GM18517 (cell line): ENCODE results near the gene AHRR.
"Not testable (repeated sequence)": the region's sequence is repeated elsewhere in the genome, so short reads cannot be mapped to it uniquely, and the experiment has no call there.

Source experiments
- ATAC-seq: cut with Tn5 transposase; IDR thresholded peaks from one replicate; pipeline ENCODE4 v1.9.1; 2021; ENCODE audit warnings: mild to moderate bottlenecking, moderate library complexity; ENCODE audit not compliant: unreplicated experiment

Gene AHRR

GRCh38 chr5:407051-407450 lies 85.5 kb downstream of the AHRR start:
- no peak for ATAC-seq

- ATAC-seq: no peak
Observed at GRCh38 chr5:407801-408268, 86.3 kb downstream of the AHRR start.

DNA sequence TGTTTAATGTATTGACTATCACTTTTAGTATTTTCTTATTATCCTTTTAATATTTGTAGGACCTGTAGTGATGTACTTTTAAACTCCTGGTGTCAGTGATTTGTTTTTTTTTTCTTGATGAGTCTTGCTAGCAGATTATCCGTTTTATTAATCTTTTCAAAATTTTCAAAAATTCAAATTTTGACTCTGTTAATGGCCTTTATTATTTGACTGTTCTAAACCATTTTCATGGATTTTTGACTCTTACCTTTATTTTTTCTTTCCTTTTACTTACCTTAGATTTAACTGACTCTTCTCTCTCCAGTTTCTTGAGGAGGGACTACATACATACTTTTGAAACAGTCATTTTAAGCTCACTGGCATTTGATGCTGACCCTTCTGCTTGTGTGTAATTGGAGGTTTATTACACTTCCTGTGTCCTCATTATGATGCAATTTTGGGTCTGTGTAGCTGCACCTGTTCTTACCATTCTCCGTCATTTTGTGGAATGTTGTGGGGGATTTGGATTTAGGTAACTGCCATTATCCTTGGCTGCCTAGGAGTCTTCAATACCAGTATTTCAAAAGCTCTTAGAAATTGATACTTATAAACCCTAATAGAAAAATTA lies 89.5 kb downstream of the AHRR start:
- ATAC-seq: no peak

DNA sequence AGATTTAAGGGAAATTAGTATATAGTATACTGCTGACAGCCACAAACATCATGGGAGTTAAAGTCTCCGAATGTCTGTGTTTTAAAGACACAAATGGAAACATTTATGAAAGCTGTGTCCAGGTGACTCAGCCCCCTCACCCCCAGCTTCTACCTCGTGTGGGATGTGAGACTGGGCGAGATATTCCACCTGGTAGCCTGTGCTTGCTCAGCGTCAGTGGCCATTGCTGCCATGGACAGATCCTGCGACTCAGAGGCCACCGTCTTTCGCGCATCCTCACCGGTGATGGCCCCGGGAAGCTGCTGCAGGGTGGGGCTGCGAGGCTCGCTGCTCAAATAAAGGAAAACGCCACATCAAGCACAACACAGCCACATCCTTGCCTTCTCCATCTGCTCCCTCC lies 90.2 kb downstream of the AHRR start:
- ATAC-seq: no peak

GRCh38 chr5:414991-415927 lies 93.7 kb downstream of the AHRR start:
- not testable (repeated sequence) for ATAC-seq

DNA sequence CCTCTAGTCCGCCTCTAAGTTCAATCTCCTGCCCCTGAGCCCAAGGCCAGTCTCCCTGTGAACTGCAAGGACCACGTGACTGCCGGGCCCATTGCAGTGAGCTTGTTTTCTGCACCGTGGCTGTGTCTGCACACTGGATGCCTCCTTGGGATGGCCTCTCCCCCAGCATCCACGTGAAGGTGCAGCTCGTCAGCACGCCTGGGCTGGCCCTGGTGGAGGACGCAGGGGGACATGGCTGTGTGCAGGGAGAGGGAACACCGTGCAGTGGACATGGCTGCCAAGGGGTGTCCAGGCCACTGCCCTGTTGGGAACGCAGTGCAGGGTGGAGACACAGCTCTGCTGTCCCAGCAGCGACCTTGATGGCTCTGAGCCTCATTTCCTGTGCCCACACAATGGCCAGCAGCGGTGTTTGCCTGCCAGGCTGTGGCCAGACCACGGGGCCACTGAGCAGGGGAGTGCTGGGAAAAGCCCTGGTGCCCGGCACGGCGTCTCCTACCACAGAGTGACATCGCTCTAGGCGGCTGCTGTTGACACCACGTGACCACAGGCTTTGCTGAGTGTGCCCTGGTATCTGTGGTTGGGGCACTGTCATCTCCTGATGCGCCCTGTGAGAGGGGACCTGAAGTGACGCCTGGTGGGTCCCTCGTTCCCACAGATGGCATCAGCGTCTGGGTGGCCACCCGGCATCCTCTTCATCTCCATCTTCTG lies 94.6 kb downstream of the AHRR start:
- no peak for ATAC-seq

DNA sequence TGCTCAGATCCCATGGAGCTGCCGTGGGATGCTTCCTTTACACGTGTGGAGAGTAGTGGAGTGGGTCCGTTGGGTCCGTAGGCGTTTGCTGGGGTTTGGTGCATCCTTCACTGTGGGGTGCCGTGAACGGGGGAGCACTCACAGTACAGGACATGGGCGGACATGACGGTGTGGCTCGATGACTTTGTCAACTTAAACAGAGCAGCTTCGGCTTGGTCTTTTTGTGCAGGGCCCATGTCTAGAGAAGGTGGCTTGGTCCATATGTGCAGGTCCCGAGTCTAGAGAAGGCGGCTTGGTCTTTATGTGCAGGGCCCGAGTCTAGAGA lies 95.1 kb downstream of the AHRR start:
- ATAC-seq: no peak

- ATAC-seq: no peak
Observed at GRCh38 chr5:417301-418161, 96.0 kb downstream of the AHRR start.

DNA sequence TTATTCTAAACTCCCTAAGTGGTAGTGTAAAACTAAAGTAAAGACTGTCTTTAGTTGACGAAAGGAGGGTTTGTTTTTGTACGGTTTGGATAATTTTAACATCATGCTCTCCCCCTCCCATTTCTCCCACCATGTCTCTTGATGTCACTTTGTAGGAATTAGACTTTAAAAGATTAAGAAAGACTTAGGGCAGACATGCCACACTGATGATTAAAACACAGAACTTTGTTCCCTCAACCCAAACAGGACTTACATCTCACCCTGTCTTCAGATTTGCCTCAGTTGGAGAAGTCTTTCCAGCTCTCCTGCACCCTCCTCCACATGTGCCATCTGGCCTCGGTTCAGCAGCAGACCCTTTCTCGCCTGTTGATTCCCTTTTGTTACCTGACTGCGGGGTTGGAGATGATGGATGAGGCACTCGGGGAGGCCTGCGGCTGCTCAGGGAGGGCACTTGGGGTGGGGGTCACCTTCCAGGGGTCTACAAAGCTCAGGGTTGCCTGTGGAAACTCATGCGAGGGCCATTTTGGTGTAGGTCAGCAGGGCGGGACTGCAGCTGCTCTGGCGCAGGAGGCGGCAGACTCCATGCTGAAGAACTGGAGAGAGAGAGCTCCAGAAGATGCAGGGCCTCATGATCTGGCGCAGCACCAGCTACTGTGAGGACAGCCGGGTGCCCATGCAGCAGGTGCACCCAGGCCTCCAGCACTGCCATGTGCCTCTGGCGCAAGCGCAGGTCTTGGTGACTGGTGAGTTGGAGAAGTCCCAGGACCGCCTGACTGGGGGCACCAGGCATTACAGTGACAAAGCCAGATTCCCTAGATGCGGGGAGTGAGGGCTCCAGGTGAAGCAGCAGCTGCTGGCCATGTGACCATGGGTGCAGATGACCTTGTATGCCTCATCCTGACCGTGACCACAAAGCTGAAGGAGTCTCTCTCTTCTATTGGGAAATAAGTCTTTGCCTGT lies 96.9 kb downstream of the AHRR start:
- no peak for ATAC-seq

- ATAC-seq: no peak
Observed at GRCh38 chr5:419970-420369, 98.5 kb downstream of the AHRR start.

- ATAC-seq: no peak
Observed at GRCh38 chr5:420632-421286, 99.2 kb downstream of the AHRR start.

DNA sequence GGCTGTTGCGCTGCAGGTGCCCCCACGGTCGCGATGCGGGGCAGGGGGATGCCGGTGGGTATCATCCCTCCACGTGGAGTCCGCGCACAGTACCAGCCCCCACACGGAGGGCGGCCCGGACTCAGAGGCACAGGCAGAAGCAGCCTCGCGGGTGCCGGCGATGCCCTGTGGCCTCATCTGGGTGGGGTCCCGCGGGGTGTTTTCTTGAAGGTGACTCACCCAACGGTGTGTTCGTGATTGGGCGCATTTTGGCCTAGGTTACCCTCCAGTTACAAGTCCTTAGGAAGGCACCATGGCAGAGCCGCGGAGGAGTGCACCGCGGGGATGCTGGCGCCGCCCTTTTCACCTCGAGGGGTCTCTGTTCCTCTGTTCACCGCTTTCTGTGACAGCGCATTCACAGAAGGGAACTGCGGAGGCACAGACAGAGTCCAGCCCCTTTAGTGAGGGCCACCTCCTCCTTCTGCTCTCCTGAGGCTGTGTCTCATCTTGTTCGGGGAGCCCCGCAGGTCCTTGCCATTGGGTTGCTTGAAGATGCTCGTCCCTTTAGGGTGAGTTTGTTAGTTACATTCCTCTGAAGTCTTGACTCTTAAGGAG lies 99.9 kb downstream of the AHRR start:
- ATAC-seq: no peak

- ATAC-seq: no peak
Observed at GRCh38 chr5:421901-422300, 100.4 kb downstream of the AHRR start.

DNA sequence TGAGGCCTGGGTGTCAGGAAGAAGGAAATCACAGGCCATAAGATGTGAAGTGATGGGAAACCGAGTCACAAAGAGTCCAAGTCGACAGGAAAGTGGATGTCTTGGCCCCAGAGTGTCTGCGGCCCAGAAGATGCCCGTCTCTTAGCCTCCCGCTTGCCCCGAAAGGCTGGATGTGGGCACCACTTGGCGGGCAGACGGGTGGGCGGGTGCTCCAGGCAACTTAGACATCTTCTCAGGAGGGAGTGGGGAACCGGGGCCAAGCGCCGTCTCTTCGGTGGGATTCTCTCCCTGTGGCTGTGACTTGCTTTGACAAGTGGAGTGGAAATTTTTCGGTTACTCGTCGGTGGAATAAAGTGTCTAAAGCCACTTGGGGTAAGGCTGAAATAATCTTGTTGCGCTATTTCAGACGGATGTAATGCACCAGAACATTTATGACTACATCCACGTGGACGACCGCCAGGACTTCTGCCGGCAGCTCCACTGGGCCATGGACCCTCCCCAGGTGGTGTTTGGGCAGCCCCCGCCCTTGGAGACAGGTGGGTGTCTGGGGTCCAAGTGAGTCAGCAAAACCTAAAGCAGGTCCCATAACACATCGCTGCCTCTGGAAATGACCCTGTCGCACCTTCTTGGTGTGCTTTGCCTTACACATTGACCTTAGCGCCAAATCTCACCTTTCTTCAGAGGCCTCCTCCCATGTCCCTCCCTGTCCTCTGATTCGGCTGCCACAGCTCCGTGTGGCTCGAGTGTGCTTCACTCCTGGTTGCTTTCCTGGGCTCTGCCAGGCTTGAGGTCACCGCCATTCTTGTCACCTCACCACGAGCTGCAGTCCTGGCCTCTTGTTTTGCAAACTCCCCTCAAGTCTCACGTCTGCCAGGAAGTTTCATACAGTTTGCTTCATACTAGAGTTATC lies 101.1 kb downstream of the AHRR start:
- ATAC-seq: no peak

DNA sequence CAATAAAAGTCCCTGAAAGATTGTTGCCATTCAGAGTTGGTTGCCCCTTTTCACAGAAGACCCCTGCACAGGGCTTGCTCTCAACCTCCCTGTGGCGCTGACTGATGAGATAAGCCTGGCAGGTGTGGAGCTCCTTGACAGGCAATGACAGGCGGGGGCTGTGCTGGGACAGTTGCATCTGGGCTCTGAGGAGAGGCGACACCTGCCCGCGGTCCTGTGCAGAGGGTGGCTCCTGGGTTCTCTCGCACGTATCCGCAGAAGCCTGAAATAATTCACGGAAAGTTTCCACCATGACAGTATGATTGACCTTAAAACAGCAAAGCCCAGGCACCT lies 101.7 kb downstream of the AHRR start:
- no peak for ATAC-seq

- ATAC-seq: no peak
Observed at GRCh38 chr5:423626-424261, 102.2 kb downstream of the AHRR start.

DNA sequence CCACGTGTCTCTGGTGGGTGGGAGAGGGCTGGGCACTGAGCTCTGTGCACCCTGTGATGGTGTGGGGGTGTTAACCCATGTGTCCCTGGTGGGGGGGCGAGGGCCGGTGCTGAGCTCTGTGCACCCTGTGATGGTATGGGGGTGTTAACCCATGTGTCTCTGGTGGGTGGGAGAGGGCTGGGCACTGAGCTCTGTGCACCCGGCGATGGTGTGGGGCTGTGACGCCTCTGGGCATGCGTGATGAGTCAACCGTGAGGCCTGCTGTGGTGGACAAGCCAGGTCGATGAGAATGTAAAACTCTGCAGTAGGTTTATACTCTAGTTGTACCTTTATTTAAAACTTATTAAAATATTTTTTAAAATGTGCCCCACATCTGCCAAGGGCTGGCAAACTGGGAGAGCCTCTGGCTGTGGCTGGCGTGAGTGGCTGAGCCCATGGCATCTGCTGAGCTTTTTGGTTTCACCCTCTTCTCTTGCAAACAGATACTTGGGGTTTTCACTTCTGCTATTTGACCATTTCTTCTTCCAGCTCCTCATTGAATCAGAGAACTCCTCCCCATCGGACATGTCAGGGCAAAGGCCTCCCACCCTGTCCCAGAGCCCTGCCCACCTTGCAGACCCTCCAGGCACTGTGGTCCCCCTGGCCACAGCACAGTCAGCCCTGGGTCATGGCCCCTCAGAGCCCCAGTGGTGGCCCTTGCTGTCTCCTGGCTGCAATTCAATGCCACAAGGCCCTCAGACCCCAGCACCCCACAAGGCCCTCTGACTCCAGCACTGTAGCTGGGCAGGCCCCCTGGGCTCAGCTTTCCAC lies 103.0 kb downstream of the AHRR start:
- ATAC-seq: peak; percentile 97
